Lower leg skin (tissue), 4 donors: ENCODE measurements around the gene PPM1K. TPM values are rescaled to one million over a fixed set of nuclear protein-coding genes. Genes with fewer than 3 reads are reported as not detected.

ENCODE experiments used
- DNase-seq, 2 donors: peaks; one replicate each; pipeline ENCODE4 v3.0.0-alpha.2; 2019; ENCODE audit warnings: low spot score in 2 of 2
- H3K4me3 ChIP-seq: fragments of 200-600 bp; sonication (generic); 2 replicates; pipeline ENCODE4 v1.5.1; 2017; ENCODE audit warnings: mild to moderate bottlenecking, low read depth; ENCODE audit not compliant: poor library complexity, severe bottlenecking
- CTCF ChIP-seq, 3 donors: fragments of 450-650 bp; IDR thresholded peaks; one replicate each; pipeline ENCODE4 v1.5.1; 2016; ENCODE audit warnings: antibody characterized with exemption in 3 of 3, mild to moderate bottlenecking in 3 of 3, moderate library complexity in 2 of 3
- POLR2A ChIP-seq, 2 donors: fragments of 450-650 bp; IDR thresholded peaks; one replicate each; pipeline ENCODE4 v1.6.1; 2016 to 2017; ENCODE audit warnings: antibody characterized with exemption in 2 of 2, mild to moderate bottlenecking in 1 of 2, moderate library complexity in 1 of 2
- WGBS, 2 donors: methylation state at CpG; one replicate each; pipeline ENCODE4 v1.1.5; 2018; 5-methylcytosine and 5-hydroxymethylcytosine counted together
- intact Hi-C: fragments of 100-400 bp; cut with DNase I; formaldehyde crosslinking; loops from one replicate; pipeline ENCODE4 v1.15.0; 2023; ENCODE audit warnings: low total_unique reads
- total RNA-seq, 4 donors: library from RNA; depleted of rRNA; stranded (reverse); fragments of >200 nt; gene quantifications; one replicate each; pipeline ENCODE4 v1.1.0, GENCODE V29; 2016

Gene PPM1K
- total RNA-seq, 4 donors from 2014 or later: 7.4 to 13.6 (median 8.2) TPM

DNA sequence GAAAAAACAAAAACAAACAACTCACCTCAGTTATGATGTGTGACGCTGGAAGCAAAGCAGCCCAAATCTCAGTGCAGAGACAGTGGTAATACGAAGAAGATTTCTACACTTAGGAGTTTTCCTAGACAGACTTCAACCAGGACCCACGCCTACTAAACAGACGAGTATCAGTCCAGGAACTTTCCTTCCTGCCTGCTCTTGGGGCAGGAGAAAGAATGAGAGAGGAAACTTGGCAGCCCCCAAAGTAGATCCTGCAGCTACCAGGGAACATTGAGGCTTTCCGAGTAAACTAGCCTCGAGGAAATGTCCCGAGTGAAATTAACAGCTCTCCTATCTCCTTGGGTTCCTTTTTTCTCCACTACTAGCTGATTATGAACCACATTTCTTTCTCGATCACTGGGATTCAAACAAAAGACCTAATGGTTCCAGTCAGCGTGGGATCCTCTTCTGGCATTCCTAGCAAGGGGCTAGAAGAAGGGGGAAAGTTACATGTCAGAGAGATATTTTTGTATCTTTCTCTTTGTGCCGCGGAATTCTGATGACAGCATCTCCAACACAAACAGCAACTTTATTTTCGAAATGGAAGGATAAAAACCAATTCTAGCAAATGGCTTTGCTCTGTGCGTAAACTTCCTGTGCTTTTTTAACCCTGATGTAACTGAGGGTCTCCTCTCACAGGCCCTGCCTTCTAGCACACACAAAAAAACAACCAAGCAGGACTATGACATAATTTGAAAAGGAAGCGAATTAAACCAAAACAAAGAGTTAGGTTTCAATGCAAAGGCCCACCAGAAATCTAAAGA is 53.2 kb downstream of the PPM1K start:
- no peak overlapping the region for H3K4me3 ChIP-seq
- no peak for TF ChIP-seq CTCF (IDR thresholded peaks at IDR 0.05)
- no peak for TF ChIP-seq POLR2A (IDR thresholded peaks at IDR 0.05)
- DNase-seq: no peak
- 39 to 45% methylated on average over 14 of the region's 14 CpGs for WGBS, 2 donors
- intact Hi-C loops: no loop called here

GRCh38 chr4:88230461-88230891 is 53.9 kb downstream of the PPM1K start:
- 78 to 83% methylated on average over 1 of the region's 1 CpG for WGBS, 2 donors
- no peak for DNase-seq
- no peak overlapping the region for H3K4me3 ChIP-seq
- TF ChIP-seq POLR2A (IDR thresholded peaks at IDR 0.05) (no peak), CTCF (IDR thresholded peaks at IDR 0.05) (no peak)
- intact Hi-C loops: no loop called here

- 88 to 93% methylated on average over 2 of the region's 2 CpGs for WGBS, 2 donors
- intact Hi-C loops: no loop called here
- TF ChIP-seq CTCF (IDR thresholded peaks at IDR 0.05) (no peak), POLR2A (IDR thresholded peaks at IDR 0.05) (no peak)
Observed at GRCh38 chr4:88227734-88228133, 56.6 kb downstream of the PPM1K start.

GRCh38 chr4:88226143-88226542 is 58.2 kb downstream of the PPM1K start:
- TF ChIP-seq CTCF (IDR thresholded peaks at IDR 0.05) (no peak), POLR2A (IDR thresholded peaks at IDR 0.05) (no peak)
- no peak for DNase-seq
- intact Hi-C loops: no loop called here
- 67 to 84% methylated on average over 1 of the region's 1 CpG for WGBS, 2 donors
- H3K4me3 ChIP-seq: no peak overlapping the region

More at GRCh38 chr4:88227734-88228133, 56.6 kb downstream of the PPM1K start:
- H3K4me3 ChIP-seq: no peak overlapping the region
- DNase-seq: no peak

DNA sequence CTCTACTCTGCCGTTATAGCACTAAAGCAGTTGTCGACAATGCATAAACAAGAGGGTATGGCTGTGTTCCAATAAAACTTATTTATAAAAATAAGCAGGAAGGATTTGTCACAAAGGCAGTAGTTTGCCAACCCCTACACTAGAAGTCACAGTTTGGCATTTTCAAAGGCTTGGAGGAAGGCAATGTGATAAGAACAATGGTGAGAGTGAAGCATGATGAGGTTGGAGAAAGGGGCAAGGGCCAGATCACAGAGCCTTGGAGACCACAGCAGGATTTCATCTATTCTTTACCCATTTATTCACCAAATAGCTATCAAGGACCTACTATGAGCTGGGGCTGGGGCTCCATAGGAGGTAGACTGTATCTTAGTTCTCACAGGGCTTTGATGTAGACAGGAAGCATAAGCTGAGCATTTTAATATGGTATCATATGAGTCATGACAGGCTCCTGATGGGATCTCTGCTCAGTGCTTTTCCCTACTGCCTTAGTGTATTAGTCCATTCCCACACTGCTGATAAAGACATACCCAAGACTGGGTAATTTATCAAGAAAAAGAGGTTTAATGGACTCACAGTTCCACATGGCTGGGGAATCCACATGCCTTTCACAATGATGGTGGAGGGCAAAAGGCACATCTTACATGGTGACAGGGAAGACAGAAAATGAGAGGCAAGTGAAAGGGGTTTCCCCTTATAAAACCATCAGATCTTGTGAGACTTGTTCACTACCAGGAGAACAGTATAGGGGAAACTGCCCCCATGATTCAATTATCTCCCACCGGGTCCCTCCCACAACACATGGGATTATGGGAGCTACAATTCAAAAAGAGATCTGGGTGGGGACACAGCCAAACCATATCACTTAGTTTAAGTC is 58.9 kb downstream of the PPM1K start:
- WGBS, 2 donors: 43 to 48% methylated on average over 3 of the region's 3 CpGs

More for the DNA sequence above, 58.9 kb downstream of the PPM1K start:
- H3K4me3 ChIP-seq: no peak overlapping the region
- TF ChIP-seq POLR2A (IDR thresholded peaks at IDR 0.05) (no peak), CTCF (IDR thresholded peaks at IDR 0.05) (no peak)
- intact Hi-C loops: no loop called here
- no peak for DNase-seq
